Lung (tissue), 12 donors: ENCODE results near the gene IGFBP2. TPM values are rescaled to one million over a fixed set of nuclear protein-coding genes. Genes with fewer than 3 reads are reported as not detected.

Experiments used
- ATAC-seq: fragments of 200-7000 bp; cut with Tn5 transposase; one replicate; pipeline ENCODE4 v1.9.1; 2020; ENCODE audit warnings: moderate number of reproducible peaks; ENCODE audit not compliant: insufficient read depth, low FRiP score
- DNase-seq, 3 donors: peaks; one replicate each; pipeline ENCODE4 v3.0.0-alpha.2; 2013 to 2017
- H3K27ac ChIP-seq, 2 donors: one replicate each; pipeline ENCODE4 v1.5.1; 2013; ENCODE audit warnings: mild to moderate bottlenecking in 2 of 2, moderate library complexity in 2 of 2, control low read depth in 1 of 2, inconsistent platforms in 1 of 2, low read depth in 1 of 2, low read length in 1 of 2
- H3K27me3 ChIP-seq, 3 donors: one replicate each; pipeline ENCODE4 v1.5.1; 2013; ENCODE audit warnings: low read length in 2 of 3; ENCODE audit not compliant: control insufficient read depth in 3 of 3, insufficient read depth in 3 of 3
- H3K36me3 ChIP-seq, 4 donors: one replicate each; pipeline ENCODE4 v1.5.1; 2013; ENCODE audit warnings: low read length in 4 of 4, mild to moderate bottlenecking in 1 of 4, moderate library complexity in 1 of 4; ENCODE audit not compliant: control insufficient read depth in 4 of 4, insufficient read depth in 4 of 4
- H3K4me1 ChIP-seq, 5 donors: one replicate each; pipeline ENCODE4 v1.5.1; 2013; ENCODE audit warnings: low read length in 5 of 5, mild to moderate bottlenecking in 2 of 5, moderate library complexity in 1 of 5; ENCODE audit not compliant: control insufficient read depth in 5 of 5, insufficient read depth in 5 of 5
- H3K4me3 ChIP-seq: one replicate; pipeline ENCODE4 v1.5.1; 2013; ENCODE audit warnings: mild to moderate bottlenecking, control low read depth, moderate library complexity
- H3K9ac ChIP-seq, 2 donors: one replicate each; pipeline ENCODE4 v1.5.1; 2013; ENCODE audit warnings: low read length in 2 of 2, control low read depth in 1 of 2; ENCODE audit not compliant: insufficient read depth in 1 of 2
- H3K9me3 ChIP-seq, 4 donors: one replicate each; pipeline ENCODE4 v1.5.1; 2013; ENCODE audit warnings: low read length in 3 of 4, mild to moderate bottlenecking in 1 of 4, moderate library complexity in 1 of 4; ENCODE audit not compliant: control insufficient read depth in 4 of 4, insufficient read depth in 3 of 4
- CTCF ChIP-seq: IDR thresholded peaks from 2 replicates; pipeline ENCODE4 v1.5.1; 2012; ENCODE audit warnings: mild to moderate bottlenecking; ENCODE audit errors: control extremely low read depth, extremely low read depth
- WGBS, 2 donors: extraction: QIAGEN DNeasy Blood & Tissue Kit; methylation state at CpG; one replicate each; pipeline ENCODE4 v1.1.7; 2013; 5-methylcytosine and 5-hydroxymethylcytosine counted together
- polyA plus RNA-seq, 2 donors: library from polyadenylated mRNA; stranded (reverse); fragments of 200-250 nt; gene quantifications; one replicate each; pipeline ENCODE4 v1.2.1, GENCODE V29; 2013
- total RNA-seq, 2 donors: library from RNA; depleted of rRNA in 1 of 2; stranded (reverse); fragments of >200 nt in 1 of 2; gene quantifications; one replicate each; pipeline ENCODE4 v1.2.1, GENCODE V29; 2014 to 2021
- donor health status: control.
- donor health status: control.
- donor health status: Bipolar disorder and iron deficiency.
- donor health status: healthy.
- donor health status: DM: yes; HTN: yes; CAD: no.

The IGFBP2 gene
- total and polyA plus RNA-seq, 4 donors: 50.5 to 104 (median 81.2) TPM

- Histone ChIP-seq H3K27ac (peak overlapping the region; percentile 49 to 86), H3K27me3 (no peaks in the 10 kb centered on the region), H3K4me1 (peaks cover 3 to 76% (median 26%) of the 10 kb centered on the region in 5 donors), H3K9ac (peak overlapping the region; percentile 16 to 50), H3K36me3 (no peaks in the 10 kb centered on the region), H3K4me3 (peak overlapping the region; percentile 27), H3K9me3 (no peaks in the 10 kb centered on the region)
- no peak for TF ChIP-seq CTCF
- DNase-seq: peak; percentile 74 to 77 (median 76)
- peak; percentile 8 for ATAC-seq
- WGBS, 2 donors: 2% methylated on average over 54 to 59 of the region's 59 CpGs
Measured at GRCh38 chr2:216694082-216694825, 61.0 kb downstream of the IGFBP2 start.

GRCh38 chr2:216694826-216695217 lies 61.6 kb downstream of the IGFBP2 start:
- H3K27me3 ChIP-seq: no peaks in the 10 kb centered on the region
- no peak for DNase-seq

GRCh38 chr2:216695401-216695821 lies 62.2 kb downstream of the IGFBP2 start, which contains the start of gene IGFBP5:
Gene IGFBP5 (minus strand): TSS chr2:216695549. CDS start chr2:216694775, 774 bp downstream.
- Histone ChIP-seq H3K36me3 (no peaks in the 10 kb centered on the region), H3K4me1 (peaks cover 2 to 76% (median 20%) of the 10 kb centered on the region in 5 donors), H3K27ac (peak within 1 kb of the TSS; percentile 49 to 86), H3K9me3 (no peaks in the 10 kb centered on the region), H3K27me3 (no peaks in the 10 kb centered on the region), H3K4me3 (peak within 1 kb of the TSS; percentile 27), H3K9ac (peak within 1 kb of the TSS; percentile 16 to 61)
- TF ChIP-seq CTCF: no peak
- WGBS, 2 donors: 10 to 22% methylated on average over 15 of the region's 16 CpGs
- ATAC-seq (no peak), DNase-seq (peak; percentile 98 to 99 (median 99))

More at GRCh38 chr2:216694826-216695217, 61.6 kb downstream of the IGFBP2 start:
- Histone ChIP-seq H3K36me3 (no peaks in the 10 kb centered on the region), H3K4me3 (no peak overlapping the region), H3K9ac (peak overlapping the region; percentile 16 to 61), H3K4me1 (peaks cover 3 to 76% (median 20%) of the 10 kb centered on the region in 5 donors), H3K27ac (peak overlapping the region; percentile 49 to 86), H3K9me3 (no peaks in the 10 kb centered on the region)
- no peak for TF ChIP-seq CTCF
- 7 to 11% methylated on average over 10 of the region's 10 CpGs for WGBS, 2 donors
- ATAC-seq: no peak
